ENCODE data around the gene SUPT3H.

Gene SUPT3H

GRCh38 chr6:45394586-45395095 is 16.9 kb upstream of the SUPT3H start:
- no peak for DNase-seq (ENCODE audit: low read depth in 2 of 3, low spot score in 1 of 3)

- no peak for DNase-seq (ENCODE audit: low read depth in 2 of 3, low spot score in 1 of 3)
Measured at GRCh38 chr6:45388328-45388727, 10.6 kb upstream of the SUPT3H start.

DNA sequence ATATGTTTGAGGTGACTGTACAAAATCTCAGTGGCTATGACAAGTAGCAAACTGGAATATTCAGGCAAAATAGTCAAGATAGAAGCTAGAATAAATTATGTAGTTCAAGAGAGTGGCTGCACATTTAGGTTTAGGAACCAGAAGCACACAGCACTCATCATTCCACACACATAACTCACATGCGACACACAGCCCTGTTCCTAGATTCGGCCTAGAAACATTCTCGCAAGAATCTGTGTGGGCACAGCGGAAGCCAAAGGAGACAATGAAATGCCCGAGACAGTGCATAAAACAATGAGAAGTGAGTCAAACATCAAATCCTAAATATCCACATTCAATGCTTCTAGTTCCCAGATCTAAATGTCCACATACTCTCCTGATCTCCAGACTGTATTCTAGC is 9.5 kb upstream of the SUPT3H start:
- no peak for DNase-seq (ENCODE audit: low read depth in 2 of 3, low spot score in 1 of 3)

- DNase-seq (ENCODE audit: low read depth in 2 of 3, low spot score in 1 of 3), result no peak
Measured at GRCh38 chr6:45386501-45386900, 8.8 kb upstream of the SUPT3H start.

DNA sequence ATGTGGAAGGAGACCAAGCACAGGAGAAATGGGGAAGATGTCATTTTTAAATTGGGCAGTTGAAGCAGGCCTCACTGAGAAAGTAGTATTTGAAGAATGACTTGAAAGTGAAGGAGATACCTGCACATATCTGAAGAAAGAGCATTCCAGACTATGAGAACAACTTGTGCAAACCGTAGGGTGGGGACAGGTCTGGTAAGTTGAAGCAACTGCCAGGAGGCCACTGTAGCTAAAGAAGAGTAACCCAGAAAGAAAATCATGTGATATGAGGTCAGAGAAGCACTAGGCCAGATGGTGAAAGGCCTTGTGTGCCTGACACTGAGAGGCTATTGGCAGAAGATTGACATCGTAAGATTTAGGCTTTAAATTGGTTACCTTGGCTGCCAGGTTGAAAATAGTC is 4.7 kb upstream of the SUPT3H start:
- no peak for DNase-seq (ENCODE audit: low read depth in 2 of 3, low spot score in 1 of 3)

DNA sequence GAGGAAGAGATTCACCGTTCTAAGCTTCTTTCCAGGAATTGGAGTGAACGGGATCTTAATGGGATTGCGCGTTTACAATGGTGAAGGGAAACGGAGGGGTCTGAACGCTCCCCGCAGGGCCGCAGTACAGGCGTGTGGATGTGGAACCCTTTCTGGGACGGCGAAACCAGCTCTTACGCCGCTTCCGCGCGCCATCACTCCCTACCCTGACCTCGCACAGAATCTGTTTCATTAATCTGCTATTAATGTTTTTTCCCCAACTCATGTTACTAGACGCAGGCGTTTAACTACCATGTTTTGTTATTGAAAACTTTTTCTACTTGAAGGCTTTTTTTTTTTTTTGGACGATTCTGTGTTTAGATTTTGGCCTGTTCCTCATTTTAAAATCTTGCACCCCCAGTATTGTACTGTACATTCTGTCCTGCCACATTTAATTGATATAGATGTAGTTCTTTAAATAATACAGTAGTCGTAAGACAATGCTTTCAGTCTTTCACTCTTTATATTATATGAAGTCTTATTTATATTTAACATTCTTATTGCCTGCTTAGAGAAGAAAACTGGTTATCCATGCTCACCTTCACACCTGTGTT is 696 bp upstream of the SUPT3H start:
- DNase-seq (ENCODE audit: low read depth in 2 of 3, low spot score in 1 of 3), result peak in 1 of 3 donors; percentile 20

GRCh38 chr6:45377043-45377553 is 636 bp downstream of the SUPT3H start:
- DNase-seq (ENCODE audit: low read depth in 2 of 3, low spot score in 1 of 3), result peak in 1 of 3 donors; percentile 60

GRCh38 chr6:45376310-45377042 is 1.3 kb downstream of the SUPT3H start:
- no peak for DNase-seq (ENCODE audit: low read depth in 2 of 3, low spot score in 1 of 3)

- DNase-seq (ENCODE audit: low read depth in 2 of 3, low spot score in 1 of 3), result no peak
Measured at GRCh38 chr6:45375449-45375848, 2.3 kb downstream of the SUPT3H start.

GRCh38 chr6:45371924-45372573 is 5.7 kb downstream of the SUPT3H start:
- no peak for DNase-seq (ENCODE audit: low read depth in 2 of 3, low spot score in 1 of 3)

DNA sequence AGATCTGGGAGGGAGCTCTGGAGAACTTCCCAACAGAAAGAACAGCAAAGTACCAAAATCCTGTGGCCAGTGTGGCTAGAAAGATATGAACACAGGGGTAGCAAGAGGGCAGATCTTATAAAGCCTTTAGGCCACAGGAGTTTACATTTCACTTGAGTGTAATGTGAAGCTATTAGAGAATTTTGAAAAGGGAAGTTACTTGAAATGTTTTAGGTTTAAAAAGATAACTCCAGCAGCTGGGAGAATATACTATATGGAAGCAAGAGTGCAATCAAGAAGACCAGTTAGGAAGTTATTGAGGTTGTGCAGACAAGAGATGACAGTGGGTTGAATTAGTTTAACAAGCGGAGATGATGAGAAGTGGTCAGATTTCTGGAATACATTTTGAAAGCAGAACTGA is 7.9 kb downstream of the SUPT3H start:
- DNase-seq (ENCODE audit: low read depth in 2 of 3, low spot score in 1 of 3), result no peak

DNA sequence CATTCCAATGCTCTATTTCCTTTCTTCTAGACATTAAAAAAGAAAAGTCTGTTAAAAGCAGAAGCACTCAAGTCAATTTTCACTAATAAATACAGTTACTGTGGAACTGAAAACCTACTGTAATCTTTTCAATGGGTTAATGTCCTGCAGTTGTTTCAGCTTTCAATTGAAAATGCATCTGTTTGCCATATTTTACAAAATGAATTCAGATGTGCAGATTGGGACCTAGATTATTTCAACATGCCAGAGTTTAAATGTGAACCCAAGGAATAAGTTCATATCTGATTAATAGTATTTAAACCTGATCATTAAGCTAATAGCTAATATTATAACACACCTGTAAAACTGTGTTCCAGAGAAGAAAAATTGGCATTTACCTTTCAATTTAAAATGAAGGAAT is 9.7 kb downstream of the SUPT3H start:
- DNase-seq (ENCODE audit: low read depth in 2 of 3, low spot score in 1 of 3), result no peak

- DNase-seq (ENCODE audit: low read depth in 2 of 3, low spot score in 1 of 3), result no peak
Measured at GRCh38 chr6:45366534-45366933, 11.2 kb downstream of the SUPT3H start.

- DNase-seq (ENCODE audit: low read depth in 2 of 3, low spot score in 1 of 3), result no peak
Measured at GRCh38 chr6:45365036-45365435, 12.7 kb downstream of the SUPT3H start.

DNA sequence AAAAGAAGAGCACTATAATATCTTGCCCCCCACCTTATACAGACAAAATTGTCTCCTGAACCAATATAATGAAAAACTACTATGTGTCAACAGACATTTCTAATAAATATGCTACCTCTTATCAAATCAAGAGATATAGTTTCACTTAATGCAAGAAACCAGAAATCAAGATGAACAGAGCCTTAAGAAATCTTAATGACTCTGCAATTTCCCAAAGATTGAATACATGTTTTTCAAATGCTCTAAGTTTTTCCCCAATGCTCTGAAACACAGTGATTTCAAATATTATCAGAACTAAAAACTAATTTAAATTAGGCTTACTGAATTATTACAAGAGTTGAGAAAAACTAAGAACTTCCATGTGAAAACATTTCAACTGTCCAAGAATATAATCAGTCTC is 13.3 kb downstream of the SUPT3H start:
- no peak for DNase-seq (ENCODE audit: low read depth in 2 of 3, low spot score in 1 of 3)

DNA sequence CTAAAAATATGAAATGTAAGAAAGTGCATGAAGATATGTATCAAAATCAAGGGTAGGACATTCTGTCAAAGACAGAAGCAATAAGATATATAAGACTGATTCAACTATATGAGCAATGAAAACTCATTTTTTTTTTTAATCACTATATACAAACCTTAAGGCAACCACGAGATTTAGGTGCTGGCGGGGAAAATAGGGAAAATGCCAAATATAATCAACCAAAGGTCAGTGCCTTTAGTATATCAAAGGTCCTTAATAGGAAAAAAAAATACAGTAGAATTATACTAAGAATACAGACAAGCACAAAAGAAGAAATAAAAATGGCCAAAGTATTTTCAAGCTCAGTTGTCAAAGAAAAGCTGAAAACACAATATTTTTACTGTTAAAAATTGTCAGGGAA is 24.1 kb downstream of the SUPT3H start:
- DNase-seq (ENCODE audit: low read depth in 2 of 3, low spot score in 1 of 3), result no peak

DNA sequence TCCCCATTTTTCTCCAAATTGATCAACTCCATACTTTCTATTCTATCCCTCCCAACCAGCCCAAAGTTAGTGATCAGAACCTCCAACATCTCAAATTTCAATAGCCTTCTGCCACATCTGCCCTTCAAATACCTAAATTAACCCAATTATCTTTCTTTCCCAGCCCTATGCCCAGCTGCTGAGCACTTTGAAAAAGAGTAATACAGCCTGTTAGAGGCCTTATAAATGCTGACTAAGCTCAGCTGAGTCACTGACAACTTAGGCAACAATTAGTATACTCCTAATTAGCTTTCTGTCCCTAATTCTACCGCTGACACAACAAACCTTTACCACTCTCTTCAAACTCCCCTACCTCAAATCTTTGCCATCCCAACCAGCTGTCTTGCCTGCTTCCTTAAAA is 26.1 kb downstream of the SUPT3H start:
- no peak for DNase-seq (ENCODE audit: low read depth in 2 of 3, low spot score in 1 of 3)

- no peak for DNase-seq (ENCODE audit: low read depth in 2 of 3, low spot score in 1 of 3)
Measured at GRCh38 chr6:45351076-45351475, 26.7 kb downstream of the SUPT3H start.

GRCh38 chr6:45350186-45350710 is 27.5 kb downstream of the SUPT3H start:
- no peak for DNase-seq (ENCODE audit: low read depth in 2 of 3, low spot score in 1 of 3)

DNA sequence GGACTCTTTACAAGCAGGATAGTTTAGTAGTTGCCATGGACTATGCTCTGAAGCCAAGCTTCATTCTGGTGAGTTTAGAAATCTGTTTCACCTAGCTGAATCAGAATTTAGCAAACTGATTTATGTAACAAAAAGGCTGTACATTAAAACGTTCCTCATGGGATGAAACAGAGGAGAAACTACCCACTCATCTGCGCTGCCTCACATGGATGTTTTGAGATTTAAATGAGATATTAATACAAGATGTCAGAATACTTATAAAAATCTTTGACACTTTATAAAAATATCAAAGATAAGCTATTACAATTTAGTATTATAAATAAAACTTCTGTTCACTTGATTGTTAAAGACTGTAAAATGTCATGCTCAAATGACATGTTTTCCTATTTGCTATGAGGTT is 32.8 kb downstream of the SUPT3H start:
- no peak for DNase-seq (ENCODE audit: low read depth in 2 of 3, low spot score in 1 of 3)

GRCh38 chr6:45328523-45328922 is 49.2 kb downstream of the SUPT3H start:
- DNase-seq (ENCODE audit: low read depth in 2 of 3, low spot score in 1 of 3), result no peak

DNA sequence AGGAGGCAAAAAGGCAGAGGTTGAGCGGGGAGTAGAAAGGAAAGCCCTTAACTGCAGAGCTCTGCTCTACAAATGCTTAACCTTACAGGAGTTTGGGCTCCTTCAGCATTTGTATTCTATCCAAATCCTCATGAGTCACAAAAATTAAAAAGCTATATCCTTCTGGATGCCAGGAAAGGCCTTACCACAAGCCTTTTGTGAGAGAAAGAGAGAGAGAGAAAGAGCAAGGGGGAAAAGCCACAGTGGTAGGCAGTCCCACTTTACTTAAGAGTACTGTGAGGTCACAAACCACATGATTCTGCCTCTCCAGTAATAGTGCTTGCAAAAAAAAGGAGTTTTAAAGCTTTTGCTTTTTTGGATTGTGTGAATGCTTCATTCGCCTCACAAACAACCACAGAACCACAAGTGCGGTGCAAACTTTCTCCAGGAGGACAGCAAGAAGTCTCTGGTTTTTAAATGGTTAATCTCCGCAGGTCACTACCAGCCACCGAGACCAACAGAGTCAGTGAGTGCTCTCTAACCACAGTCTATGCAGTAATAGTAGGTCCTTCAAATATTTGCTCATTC is 49.7 kb downstream of the SUPT3H start, which contains the start of gene RUNX2:
Gene RUNX2, plus strand, starts transcription at position 375 of the 567 bp plus-strand sequence. CDS start 397 bp downstream, outside the sequence.
- no peak for DNase-seq (ENCODE audit: low read depth in 2 of 3, low spot score in 1 of 3)
